CD4-positive, alpha-beta memory T cell (primary cell): Measurements from ENCODE around the gene NECTIN3. TPM values are rescaled to one million over a fixed set of nuclear protein-coding genes. Genes with fewer than 3 reads are reported as not detected.

Source experiments
- CTCF ChIA-PET: fragments of 350-600 bp; sonication (Branson Sonifier 250); formaldehyde crosslinking; loops from one replicate; lab custom pipeline; 2021; ENCODE audit warnings: inconsistent platforms; ENCODE audit not compliant: partially characterized antibody; lab: Charles Lee
- POLR2A ChIA-PET: fragments of 350-600 bp; sonication (Branson Sonifier 250); formaldehyde crosslinking; loops from one replicate; lab custom pipeline; 2021; ENCODE audit not compliant: partially characterized antibody; lab: Charles Lee
- DNase-seq, 5 donors: peaks; one replicate each; pipeline versions ENCODE4 v3.0.0 to v3.0.0-alpha.2; 2020 to 2022; ENCODE audit warnings: mixed read lengths in 1 of 5
- H3K27ac ChIP-seq: one replicate; pipeline ENCODE4 v1.7.0; 2013; ENCODE audit warnings: low read depth, low read length
- H3K27me3 ChIP-seq: 2 replicates; pipeline ENCODE4 v1.7.0; 2013; ENCODE audit warnings: mild to moderate bottlenecking, low read length, moderate library complexity; ENCODE audit not compliant: insufficient read depth
- H3K36me3 ChIP-seq: 2 replicates; pipeline ENCODE4 v1.7.0; 2013; ENCODE audit warnings: mild to moderate bottlenecking, low read length, moderate library complexity; ENCODE audit not compliant: insufficient read depth
- H3K4me1 ChIP-seq: 2 replicates; pipeline ENCODE4 v1.7.0; 2013; ENCODE audit warnings: mild to moderate bottlenecking, low read length, moderate library complexity; ENCODE audit not compliant: insufficient read depth
- H3K4me3 ChIP-seq, 2 donors: one replicate each; pipeline ENCODE4 v1.7.0; 2013; ENCODE audit warnings: low read length in 2 of 2, mild to moderate bottlenecking in 1 of 2
- H3K9me3 ChIP-seq, 2 donors: one replicate each; pipeline ENCODE4 v1.7.0; 2013; ENCODE audit warnings: low read length in 2 of 2, control low read depth in 1 of 2; ENCODE audit not compliant: control insufficient read depth in 1 of 2
- H3K27ac Mint-ChIP-seq, 7 donors: one replicate each; pipeline ENCODE4 v1.8.0; 2020 to 2021; ENCODE audit warnings: mixed read lengths in 7 of 7, mild to moderate bottlenecking in 6 of 7, inconsistent platforms in 3 of 7, moderate library complexity in 3 of 7
- H3K27me3 Mint-ChIP-seq, 2 donors: one replicate each; pipeline ENCODE4 v1.8.0; 2020 to 2021; ENCODE audit warnings: mixed read lengths in 2 of 2
- H3K36me3 Mint-ChIP-seq, 2 donors: one replicate each; pipeline ENCODE4 v1.8.0; 2020 to 2021; ENCODE audit warnings: mixed read lengths in 2 of 2, inconsistent platforms in 1 of 2, mild to moderate bottlenecking in 1 of 2
- H3K4me1 Mint-ChIP-seq, 4 donors: one replicate each; pipeline ENCODE4 v1.8.0; 2020 to 2021; ENCODE audit warnings: mixed read lengths in 4 of 4, mild to moderate bottlenecking in 1 of 4
- H3K4me3 Mint-ChIP-seq, 8 donors: one replicate each; pipeline ENCODE4 v1.8.0; 2020 to 2021; ENCODE audit warnings: mixed read lengths in 8 of 8, mild to moderate bottlenecking in 7 of 8, moderate library complexity in 6 of 8, inconsistent platforms in 3 of 8
- H3K9me3 Mint-ChIP-seq, 8 donors: one replicate each; pipeline ENCODE4 v1.8.0; 2020 to 2021; ENCODE audit warnings: mixed read lengths in 8 of 8, mild to moderate bottlenecking in 5 of 8, inconsistent platforms in 3 of 8, moderate library complexity in 1 of 8
- intact Hi-C: fragments of 100-400 bp; cut with micrococcal nuclease; formaldehyde crosslinking; loops from one replicate; pipeline ENCODE4 v1.15.1; 2023
- polyA plus RNA-seq, 2 donors: library from polyadenylated mRNA; unstranded; fragments of 300-500 nt; fragmentation: Illumina TruSeq; gene quantifications; one replicate each; pipeline ENCODE4 v1.2.3, GENCODE V29; 2021
- total RNA-seq, 2 experiments: library from RNA; stranded (reverse); gene quantifications; one replicate each; pipeline ENCODE4 v1.2.3, GENCODE V29; 2021

Gene NECTIN3
- total and polyA plus RNA-seq, 4 experiments from 2014 or later = 1.9 to 15.6 (median 7.9) TPM

- Histone ChIP-seq H3K9me3 (peaks cover 0 to 3% of the 10 kb centered on the region in 2 donors), H3K4me3 (no peak overlapping the region), H3K4me1 (no peaks in the 10 kb centered on the region), H3K36me3 (no peaks in the 10 kb centered on the region), H3K27ac (no peak overlapping the region), H3K27me3 (no peaks in the 10 kb centered on the region)
- intact Hi-C loops = no loop called here
- CTCF ChIA-PET = no interaction called here
- H3K9me3 Mint-ChIP-seq = peaks cover 6 to 43% (median 23%) of the 10 kb centered on the region in 8 donors
- H3K27ac Mint-ChIP-seq = no peak overlapping the region
- no peak overlapping the region for H3K4me3 Mint-ChIP-seq
- POLR2A ChIA-PET = no interaction called here
- DNase-seq = no peak
- H3K27me3 Mint-ChIP-seq = peaks cover 0 to 3% of the 10 kb centered on the region in 2 donors
- peaks cover 2 to 14% of the 10 kb centered on the region in 2 donors for H3K36me3 Mint-ChIP-seq
- peaks cover 0 to 1% (median 0%) of the 10 kb centered on the region in 4 donors for H3K4me1 Mint-ChIP-seq
Observed at GRCh38 chr3:111035902-111036301, 35.7 kb upstream of the NECTIN3 start.

GRCh38 chr3:111040959-111041358 is 30.7 kb upstream of the NECTIN3 start:
- ChIA-PET CTCF (no interaction called here), POLR2A (no interaction called here)
- Mint-ChIP-seq H3K9me3 (peaks cover 6 to 37% (median 23%) of the 10 kb centered on the region in 8 donors), H3K4me3 (no peak overlapping the region), H3K4me1 (peaks cover 0 to 1% (median 0%) of the 10 kb centered on the region in 4 donors), H3K27me3 (peaks cover 0 to 3% of the 10 kb centered on the region in 2 donors), H3K36me3 (peaks cover 2 to 14% of the 10 kb centered on the region in 2 donors), H3K27ac (no peak overlapping the region)
- Histone ChIP-seq H3K9me3 (peaks cover 0 to 3% of the 10 kb centered on the region in 2 donors), H3K4me3 (no peak overlapping the region), H3K27me3 (no peaks in the 10 kb centered on the region), H3K27ac (no peak overlapping the region), H3K4me1 (no peaks in the 10 kb centered on the region), H3K36me3 (no peaks in the 10 kb centered on the region)
- intact Hi-C loops = no loop called here
- no peak for DNase-seq

- H3K27me3 ChIP-seq = no peaks in the 10 kb centered on the region
- H3K9me3 ChIP-seq = no peaks in the 10 kb centered on the region
- H3K4me1 Mint-ChIP-seq = peaks cover 0 to 2% (median under 1%) of the 10 kb centered on the region in 4 donors
- POLR2A ChIA-PET = no interaction called here
- no peaks in the 10 kb centered on the region for H3K36me3 ChIP-seq
- H3K27ac ChIP-seq = no peak overlapping the region
- no peak for DNase-seq
- peaks cover 0 to 4% (median 0%) of the 10 kb centered on the region in 8 donors for H3K9me3 Mint-ChIP-seq
- CTCF ChIA-PET = no interaction called here
- H3K4me3 ChIP-seq = no peak overlapping the region
- intact Hi-C loops = no loop called here
- no peaks in the 10 kb centered on the region for H3K36me3 Mint-ChIP-seq
- H3K27ac Mint-ChIP-seq = no peak overlapping the region
- H3K4me3 Mint-ChIP-seq = no peak overlapping the region
- no peaks in the 10 kb centered on the region for H3K4me1 ChIP-seq
- H3K27me3 Mint-ChIP-seq = no peaks in the 10 kb centered on the region
Observed at GRCh38 chr3:111045564-111045963, 26.1 kb upstream of the NECTIN3 start.

DNA sequence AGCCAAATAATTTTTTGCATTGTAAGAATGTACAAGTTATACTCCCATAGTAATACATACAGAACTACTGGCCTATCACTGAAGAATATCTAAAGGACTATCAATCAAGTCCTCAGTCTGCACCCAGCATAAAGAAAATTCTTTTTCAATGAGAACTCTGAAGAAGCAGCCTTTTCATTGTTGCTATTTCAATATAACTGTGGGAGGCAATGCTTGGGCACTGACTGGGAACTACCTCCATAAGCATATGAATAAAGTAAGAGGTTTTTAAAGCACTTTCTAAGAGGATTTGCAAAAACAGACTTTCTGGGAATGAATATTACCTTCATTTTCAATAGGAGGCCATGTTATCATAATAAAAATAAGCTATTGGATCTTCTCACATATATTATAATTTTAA is 24.6 kb upstream of the NECTIN3 start:
- Histone ChIP-seq H3K4me1 (no peaks in the 10 kb centered on the region), H3K27me3 (no peaks in the 10 kb centered on the region), H3K36me3 (no peaks in the 10 kb centered on the region), H3K27ac (no peak overlapping the region), H3K9me3 (no peaks in the 10 kb centered on the region), H3K4me3 (no peak overlapping the region)
- intact Hi-C loops = no loop called here
- H3K27me3 Mint-ChIP-seq = peaks cover 0 to 2% of the 10 kb centered on the region in 2 donors
- CTCF ChIA-PET = no interaction called here
- DNase-seq = no peak
- no peaks in the 10 kb centered on the region for H3K9me3 Mint-ChIP-seq
- H3K4me3 Mint-ChIP-seq = no peak overlapping the region
- H3K36me3 Mint-ChIP-seq = no peaks in the 10 kb centered on the region
- POLR2A ChIA-PET = no interaction called here
- H3K4me1 Mint-ChIP-seq = peaks cover 0 to 2% (median under 1%) of the 10 kb centered on the region in 4 donors
- no peak overlapping the region for H3K27ac Mint-ChIP-seq

- intact Hi-C loops = no loop called here
- ChIA-PET POLR2A (no interaction called here), CTCF (no interaction called here)
- H3K4me3 Mint-ChIP-seq = peak overlapping the region in 1 of 8 donors; percentile 6
- H3K36me3 ChIP-seq = no peaks in the 10 kb centered on the region
- H3K27ac Mint-ChIP-seq = no peak overlapping the region
- H3K27ac ChIP-seq = no peak overlapping the region
- peaks cover 0 to 2% of the 10 kb centered on the region in 2 donors for H3K27me3 Mint-ChIP-seq
- no peaks in the 10 kb centered on the region for H3K9me3 ChIP-seq
- H3K4me3 ChIP-seq = no peak overlapping the region
- DNase-seq = no peak
- peaks cover 0 to 2% (median under 1%) of the 10 kb centered on the region in 4 donors for H3K4me1 Mint-ChIP-seq
- no peaks in the 10 kb centered on the region for H3K9me3 Mint-ChIP-seq
- H3K27me3 ChIP-seq = no peaks in the 10 kb centered on the region
- no peaks in the 10 kb centered on the region for H3K4me1 ChIP-seq
- H3K36me3 Mint-ChIP-seq = no peaks in the 10 kb centered on the region
Observed at GRCh38 chr3:111047812-111048435, 23.7 kb upstream of the NECTIN3 start.

GRCh38 chr3:111051354-111051753 is 20.3 kb upstream of the NECTIN3 start:
- no peak for DNase-seq
- Histone ChIP-seq H3K27ac (no peak overlapping the region), H3K36me3 (no peaks in the 10 kb centered on the region), H3K9me3 (no peaks in the 10 kb centered on the region), H3K27me3 (peaks cover 4% of the 10 kb centered on the region), H3K4me3 (no peak overlapping the region), H3K4me1 (no peaks in the 10 kb centered on the region)
- ChIA-PET POLR2A (no interaction called here), CTCF (no interaction called here)
- peaks cover 0 to 4% of the 10 kb centered on the region in 2 donors for H3K36me3 Mint-ChIP-seq
- intact Hi-C loops = no loop called here
- no peak overlapping the region for H3K27ac Mint-ChIP-seq
- peaks cover 0 to 2% (median 0%) of the 10 kb centered on the region in 8 donors for H3K9me3 Mint-ChIP-seq
- peaks cover 0 to 4% of the 10 kb centered on the region in 2 donors for H3K27me3 Mint-ChIP-seq
- peaks cover 0 to 2% (median under 1%) of the 10 kb centered on the region in 4 donors for H3K4me1 Mint-ChIP-seq
- no peak overlapping the region for H3K4me3 Mint-ChIP-seq

DNA sequence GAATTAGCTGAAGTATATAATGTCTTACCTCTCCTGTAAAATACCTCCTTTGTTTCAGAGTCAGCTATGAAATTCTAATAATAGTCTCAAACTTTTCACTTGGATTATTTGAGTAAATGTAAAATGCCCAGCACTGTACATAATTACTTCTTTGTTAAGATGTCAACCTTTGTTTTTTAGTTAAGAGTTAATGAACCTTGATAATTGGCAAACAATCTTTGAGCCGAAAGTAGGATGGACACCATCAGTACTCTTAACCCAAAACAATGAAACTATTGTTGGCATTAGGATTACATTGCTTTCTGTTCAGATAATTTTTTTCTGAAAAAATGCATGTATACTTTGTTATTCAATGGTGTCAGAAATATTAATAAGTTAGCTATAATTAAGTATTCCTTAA is 3.0 kb upstream of the NECTIN3 start:
- Histone ChIP-seq H3K4me1 (peaks cover 23% of the 10 kb centered on the region), H3K27ac (no peak overlapping the region), H3K36me3 (no peaks in the 10 kb centered on the region), H3K27me3 (no peaks in the 10 kb centered on the region), H3K9me3 (no peaks in the 10 kb centered on the region), H3K4me3 (no peak overlapping the region)
- ChIA-PET CTCF (interaction anchor here (1.3 to 3.5 kb wide), 2 partner anchors 11 to 14 kb away, joined by 3 to 20 read pairs; no protein-coding TSS in a partner anchor), POLR2A (interaction anchor here (1.7 kb wide), 1 partner anchor 470 kb away, joined by 5 read pairs; no protein-coding TSS in a partner anchor)
- no peaks in the 10 kb centered on the region for H3K9me3 Mint-ChIP-seq
- H3K27ac Mint-ChIP-seq = peak overlapping the region in 3 of 7 donors; percentile 6 to 38 (median 14)
- H3K4me1 Mint-ChIP-seq = peaks cover 20 to 33% (median 27%) of the 10 kb centered on the region in 4 donors
- no peak overlapping the region for H3K4me3 Mint-ChIP-seq
- no peak for DNase-seq
- H3K27me3 Mint-ChIP-seq = no peaks in the 10 kb centered on the region
- peaks cover 0 to 9% of the 10 kb centered on the region in 2 donors for H3K36me3 Mint-ChIP-seq
- intact Hi-C loops = no loop called here
